Neural cell (in vitro differentiated cells): ENCODE results near the gene CHST13.
"Not testable (repeated sequence)": the region's sequence is repeated elsewhere in the genome, so short reads cannot be mapped to it uniquely, and the experiment has no call there.

Experiments
- CTCF ChIP-seq: fragments of 450-650 bp; IDR thresholded peaks from 2 replicates; pipeline ENCODE4 v1.5.1; 2014; ENCODE audit warnings: antibody characterized with exemption, mild to moderate bottlenecking, moderate library complexity; ENCODE audit not compliant: poor library complexity, severe bottlenecking
- EP300 ChIP-seq: fragments of 450-650 bp; conservative IDR thresholded peaks from 2 replicates; pipeline ENCODE4 v1.6.1; 2014; ENCODE audit warnings: antibody characterized with exemption, mild to moderate bottlenecking, moderate library complexity; ENCODE audit not compliant: poor library complexity, severe bottlenecking
- EZH2 ChIP-seq: fragments of 200-600, 300-800 bp; shearing (Covaris generic), sonication (generic); IDR thresholded peaks from 2 replicates; pipeline ENCODE4 v1.6.1; 2014; ENCODE audit warnings: antibody characterized with exemption, low read length, borderline replicate concordance, mild to moderate bottlenecking; ENCODE audit not compliant: insufficient read depth, poor library complexity, severe bottlenecking
- POLR2AphosphoS5 ChIP-seq: IDR thresholded peaks from 2 replicates; pipeline ENCODE4 v1.6.1; 2012
- RAD21 ChIP-seq: fragments of 450-650 bp; conservative IDR thresholded peaks from 2 replicates; pipeline ENCODE4 v1.6.1; 2014; ENCODE audit warnings: antibody characterized with exemption, mild to moderate bottlenecking, moderate library complexity
- SMC3 ChIP-seq: fragments of 450-650 bp; conservative IDR thresholded peaks from 2 replicates; pipeline ENCODE4 v1.6.1; 2014; ENCODE audit warnings: antibody characterized with exemption, mild to moderate bottlenecking, moderate library complexity; ENCODE audit not compliant: poor library complexity

- not testable (repeated sequence) for TF ChIP-seq CTCF, POLR2AphosphoS5, RAD21, EZH2, SMC3, EP300
Measured at GRCh38 chr3:126534716-126535115, 10.8 kb downstream of the CHST13 start.
